ENCODE measurements around the gene STAMBP.

STAMBP gene

GRCh38 chr2:73921581-73921980 lies 92.8 kb downstream of the STAMBP start:
- H3K27ac Mint-ChIP-seq: no peak overlapping the region
- peaks cover 8% of the 10 kb centered on the region for H3K4me1 Mint-ChIP-seq
- TF ChIP-seq, protein P1, sequence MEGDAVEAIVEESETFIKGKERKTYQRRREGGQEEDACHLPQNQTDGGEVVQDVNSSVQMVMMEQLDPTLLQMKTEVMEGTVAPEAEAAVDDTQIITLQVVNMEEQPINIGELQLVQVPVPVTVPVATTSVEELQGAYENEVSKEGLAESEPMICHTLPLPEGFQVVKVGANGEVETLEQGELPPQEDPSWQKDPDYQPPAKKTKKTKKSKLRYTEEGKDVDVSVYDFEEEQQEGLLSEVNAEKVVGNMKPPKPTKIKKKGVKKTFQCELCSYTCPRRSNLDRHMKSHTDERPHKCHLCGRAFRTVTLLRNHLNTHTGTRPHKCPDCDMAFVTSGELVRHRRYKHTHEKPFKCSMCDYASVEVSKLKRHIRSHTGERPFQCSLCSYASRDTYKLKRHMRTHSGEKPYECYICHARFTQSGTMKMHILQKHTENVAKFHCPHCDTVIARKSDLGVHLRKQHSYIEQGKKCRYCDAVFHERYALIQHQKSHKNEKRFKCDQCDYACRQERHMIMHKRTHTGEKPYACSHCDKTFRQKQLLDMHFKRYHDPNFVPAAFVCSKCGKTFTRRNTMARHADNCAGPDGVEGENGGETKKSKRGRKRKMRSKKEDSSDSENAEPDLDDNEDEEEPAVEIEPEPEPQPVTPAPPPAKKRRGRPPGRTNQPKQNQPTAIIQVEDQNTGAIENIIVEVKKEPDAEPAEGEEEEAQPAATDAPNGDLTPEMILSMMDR (IDR thresholded peaks at IDR 0.05): no peak
- no peak overlapping the region for H3K4me3 Mint-ChIP-seq
- no peaks in the 10 kb centered on the region for H3K36me3 Mint-ChIP-seq (ENCODE audit: low read depth)
- DNase-seq: no peak
- peaks cover 73% of the 10 kb centered on the region for H3K27me3 Mint-ChIP-seq (ENCODE audit: low read depth, poor library complexity)
- peaks cover 2% of the 10 kb centered on the region for H3K9me3 Mint-ChIP-seq

- H3K36me3 Mint-ChIP-seq (ENCODE audit: low read depth): no peaks in the 10 kb centered on the region
- no peak for DNase-seq
- no peak overlapping the region for H3K27ac Mint-ChIP-seq
- peaks cover 4% of the 10 kb centered on the region for H3K9me3 Mint-ChIP-seq
- no peak overlapping the region for H3K4me3 Mint-ChIP-seq
- H3K4me1 Mint-ChIP-seq: peaks cover 15% of the 10 kb centered on the region
- peaks cover 67% of the 10 kb centered on the region for H3K27me3 Mint-ChIP-seq (ENCODE audit: low read depth, poor library complexity)
- TF ChIP-seq, protein P1 (IDR thresholded peaks at IDR 0.05): no peak
These were observed 93.9 kb downstream of the STAMBP start for GRCh38 chr2:73922681-73923080.

Measured in nephron progenitor cell (in vitro differentiated cells).